ENCODE data around the gene ZNF575.
A peak's percentile ranks its signal among the peaks of the same experiment; 100 is the strongest.

The ZNF575 gene

DNA sequence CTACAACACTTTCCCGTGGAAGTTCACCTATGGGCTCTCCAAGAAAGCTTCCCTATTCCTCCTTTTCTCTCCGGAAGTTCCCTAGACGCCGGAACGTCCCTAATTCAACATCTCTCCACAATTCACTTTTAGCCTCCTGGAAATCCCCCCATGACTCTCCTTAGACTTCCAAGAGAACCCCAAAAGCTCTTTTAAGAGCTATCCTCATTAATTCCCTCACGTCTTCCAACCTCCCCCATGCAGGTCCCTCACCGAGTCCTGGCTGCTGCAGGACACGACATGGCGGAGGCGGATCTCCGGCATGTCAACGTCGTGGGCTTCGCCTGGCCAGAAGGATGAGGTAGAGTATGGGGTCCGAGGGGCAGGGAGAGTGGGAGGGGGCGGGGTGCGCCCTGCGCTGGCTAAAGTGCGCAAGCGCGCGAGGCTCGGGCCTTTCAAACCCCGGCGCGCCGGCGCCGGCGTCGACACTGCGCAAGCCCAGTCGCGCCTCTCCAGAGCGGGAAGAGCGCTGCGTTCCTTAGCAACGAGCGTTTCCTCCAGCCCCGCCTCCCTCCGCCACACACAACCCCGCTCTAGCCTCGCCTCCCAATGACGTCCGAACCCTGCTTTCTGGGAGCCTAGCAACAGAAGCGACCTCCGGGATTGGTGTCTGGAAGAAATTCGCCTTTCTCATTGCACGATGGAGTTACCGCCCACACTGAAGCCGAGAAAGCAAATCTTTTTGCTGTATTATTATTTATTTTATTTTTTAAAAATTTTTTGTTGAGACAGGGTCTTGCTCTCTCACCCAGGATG is 42.4 kb downstream of the ZNF575 start, which contains the start of the genes PINLYP and XRCC1:
Gene PINLYP (plus strand): TSS at position 646 of the 795 bp plus-strand sequence. CDS start 1,391 bp downstream, outside the sequence.
Gene XRCC1 (minus strand): TSS at position 372 of the 795 bp plus-strand sequence. CDS start 69 bp downstream, at position 303.
- DNase-seq, result peak; percentile 99

DNA sequence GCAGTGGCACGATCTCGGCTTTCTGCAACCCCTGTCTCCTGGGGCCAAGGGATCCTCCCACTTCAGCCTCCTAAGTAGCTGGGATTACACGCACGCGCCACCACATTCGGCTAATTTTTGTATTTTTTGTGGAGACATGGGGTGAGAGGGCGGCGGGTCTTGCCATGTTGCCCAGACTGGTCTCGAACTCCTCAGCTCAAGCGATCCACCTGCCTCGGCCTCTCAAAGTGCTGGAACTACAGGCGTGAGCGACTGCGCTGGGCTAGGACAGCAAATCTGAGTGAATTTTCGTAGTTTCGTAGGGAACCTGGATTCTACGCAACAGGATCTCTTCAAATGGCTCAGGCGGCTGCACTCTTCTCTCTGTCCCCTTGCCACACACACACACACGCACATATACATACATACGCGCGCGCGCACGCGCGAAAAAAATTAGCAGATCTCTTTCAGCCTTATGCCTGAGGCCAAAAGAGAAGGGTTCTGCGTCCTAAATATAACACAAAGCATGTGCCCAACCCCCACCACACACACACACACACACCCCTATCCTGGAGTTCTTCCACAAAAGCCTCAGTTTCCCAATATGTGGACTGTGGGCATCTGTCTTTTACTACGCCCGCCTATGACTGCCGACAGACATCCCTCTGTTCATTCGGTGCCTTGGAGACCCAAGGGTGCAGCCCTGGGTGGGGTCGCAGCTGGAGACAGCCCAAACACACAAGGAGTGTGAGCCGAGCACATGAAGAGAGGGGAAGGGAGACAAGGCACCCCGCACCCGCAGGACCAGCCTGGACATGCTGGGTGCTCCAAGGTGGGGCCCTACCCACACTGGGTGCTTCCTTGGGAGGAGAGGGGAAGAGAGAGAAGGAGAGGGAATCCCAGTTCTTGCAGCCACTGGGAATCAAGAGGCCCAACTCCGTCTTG is 43.2 kb downstream of the ZNF575 start:
- peak; percentile 34 to 38 for DNase-seq

DNA sequence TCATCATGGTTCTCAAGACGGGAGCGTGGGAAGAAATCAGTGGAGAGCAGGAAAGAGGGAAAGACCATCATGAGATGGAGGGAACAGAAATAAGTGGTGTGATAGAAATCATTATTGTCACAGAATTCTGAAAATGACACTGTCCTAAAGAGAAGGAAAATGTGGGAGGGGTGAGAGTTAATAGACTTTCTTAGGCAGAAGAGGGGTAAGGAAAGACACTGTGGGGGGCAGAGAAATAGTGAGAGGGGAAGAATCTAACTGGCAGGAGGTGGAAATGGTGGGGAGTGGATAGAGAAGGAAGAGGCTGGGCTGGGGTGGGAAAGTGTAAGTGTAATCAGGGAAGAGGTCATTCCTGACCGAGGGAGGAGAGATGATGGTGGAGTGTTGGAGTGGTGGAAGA is 45.8 kb downstream of the ZNF575 start:
- no peak for DNase-seq

DNA sequence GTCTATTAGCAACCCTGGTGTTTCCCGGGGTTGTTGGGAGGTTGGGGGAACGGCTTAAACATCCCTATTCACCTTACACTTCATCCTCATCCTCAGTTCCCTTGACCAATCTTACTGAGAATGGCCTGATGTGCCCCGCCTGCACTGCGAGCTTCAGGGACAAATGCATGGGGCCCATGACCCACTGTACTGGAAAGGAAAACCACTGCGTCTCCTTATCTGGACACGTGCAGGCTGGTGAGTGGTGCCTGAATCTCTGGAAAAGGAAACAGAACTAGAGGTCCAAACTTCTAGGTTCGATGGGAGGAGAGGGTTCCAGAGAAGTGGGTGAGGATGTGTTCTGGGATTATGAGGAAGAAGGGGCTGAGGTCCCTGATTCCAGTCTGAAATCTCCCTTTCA is 48.5 kb downstream of the ZNF575 start:
- DNase-seq, result no peak

DNA sequence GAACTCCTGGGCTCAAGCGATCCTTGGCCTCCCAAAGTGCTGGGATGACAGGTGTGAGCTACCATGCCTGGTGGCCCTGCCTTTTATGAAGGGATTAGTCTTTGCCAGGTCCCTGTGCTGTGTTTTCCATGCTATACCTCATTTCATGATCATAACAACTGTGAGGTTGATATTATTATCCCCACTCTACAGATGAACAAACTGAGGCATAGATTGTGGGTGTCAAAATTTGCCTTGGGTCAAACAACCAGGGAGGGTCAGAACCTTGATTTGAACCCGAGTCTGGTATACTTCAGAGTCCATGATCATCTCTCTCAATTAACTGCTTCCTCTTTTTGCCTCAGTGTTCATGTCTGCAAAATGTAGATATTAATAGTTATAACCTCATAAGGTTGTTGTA is 49.5 kb downstream of the ZNF575 start:
- no peak for DNase-seq

DNA sequence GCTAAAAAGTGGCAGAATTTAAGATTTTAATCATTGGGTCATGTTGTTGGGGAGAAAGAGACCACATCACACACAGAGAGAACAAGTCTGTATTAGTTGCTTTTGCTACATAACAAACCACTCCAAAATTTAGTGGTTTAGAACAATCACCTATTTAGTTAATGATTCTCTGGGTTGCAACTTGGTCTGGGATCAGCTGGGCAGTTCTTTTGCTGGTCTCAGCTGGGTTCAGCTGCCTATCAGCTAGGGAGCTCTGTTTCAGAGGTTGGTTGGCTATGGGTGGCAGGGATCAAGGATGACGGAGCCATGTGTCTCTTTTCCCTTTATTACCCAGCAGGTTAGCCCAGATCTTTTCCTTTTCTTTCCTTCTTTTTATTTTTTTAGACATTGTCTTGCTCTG is 51.5 kb downstream of the ZNF575 start:
- no peak for DNase-seq
